HepG2 (cell line): ENCODE data around the gene FRAS1. TPM values are rescaled to one million over a fixed set of nuclear protein-coding genes. Genes with fewer than 3 reads are reported as not detected.

ENCODE experiments used
- ATAC-seq: fragments of 200-7000 bp; cut with Tn5 transposase; 3 replicates; pipeline ENCODE4 v1.9.1; 2020; ENCODE audit warnings: mild to moderate bottlenecking, moderate library complexity
- BruUV-seq: library from RNA; stranded (reverse); fragments of 400-500 nt; replicated peaks from 2 replicates; lab custom pipeline; 2021; lab: Mats Ljungman, UMichigan
- CTCF ChIA-PET: fragments of 300-600 bp; formaldehyde crosslinking; extraction: SDS; loops from one replicate; lab custom pipeline; 2021; ENCODE audit warnings: low total read pairs, inconsistent platforms, low intra/inter-chr PET ratio; lab: Yijun Ruan, JAX
- POLR2A ChIA-PET: fragments of 350-600 bp; sonication (Branson Sonifier 250); formaldehyde crosslinking; loops from one replicate; lab custom pipeline; 2020; ENCODE audit warnings: antibody characterized with exemption, inconsistent platforms; lab: Yijun Ruan, JAX
- DNase-seq: peaks from one replicate; pipeline ENCODE4 v3.0.0-alpha.2; 2015; ENCODE audit warnings: low spot score
- FAIRE-seq: peaks from 3 replicates; lab custom pipeline; 2011; peaks lifted over from hg19 to GRCh38; lab: Jason Lieb, UNC
- H2AFZ ChIP-seq: one replicate; pipeline ENCODE4 v1.6.1; 2011; ENCODE audit warnings: low read length, inconsistent platforms
- H3K27ac ChIP-seq: fragments of 300-600 bp; 3 replicates; pipeline ENCODE4 v1.8.0; 2011; ENCODE audit warnings: mixed run types, mild to moderate bottlenecking, mixed read lengths, low read length, inconsistent platforms; ENCODE audit not compliant: insufficient read depth; ENCODE audit errors: extremely low read length
- H3K27me3 ChIP-seq, 2 experiments: fragments of 200-600 bp in 1 of 2; 2 replicates in 1 of 2; 3 replicates in 1 of 2; pipeline versions ENCODE4 v1.6.0 to v1.8.0; 2011; ENCODE audit warnings: low read length in 2 of 2, mild to moderate bottlenecking in 2 of 2, moderate library complexity in 2 of 2, inconsistent platforms in 1 of 2; ENCODE audit not compliant: insufficient read depth in 2 of 2, control insufficient read depth in 1 of 2
- H3K36me3 ChIP-seq, 2 experiments: fragments of 200-600 bp in 1 of 2; replicated peaks in 1 of 2; 2 replicates in 1 of 2; 3 replicates in 1 of 2; pipeline versions ENCODE4 v1.5.1 to v1.8.0; 2011; ENCODE audit warnings: low read length in 2 of 2, inconsistent platforms in 1 of 2; ENCODE audit not compliant: insufficient read depth in 2 of 2, control insufficient read depth in 1 of 2
- H3K4me1 ChIP-seq: 2 replicates; pipeline ENCODE4 v1.5.1; 2012; ENCODE audit warnings: low read length, inconsistent platforms; ENCODE audit not compliant: insufficient read depth
- H3K4me2 ChIP-seq: 2 replicates; pipeline ENCODE4 v1.6.0; 2011; ENCODE audit warnings: low read depth, low read length, inconsistent platforms
- H3K4me3 ChIP-seq, 3 experiments: fragments of 200-600 bp in 1 of 3; sonication (generic), shearing (Covaris generic) in 1 of 3; replicated peaks in 1 of 3; 2 replicates each; pipeline ENCODE4 v1.5.1; 2011 to 2016; ENCODE audit warnings: low read length in 3 of 3, inconsistent platforms in 2 of 3, low read depth in 2 of 3, mild to moderate bottlenecking in 2 of 3, control low read depth in 1 of 3, mixed read lengths in 1 of 3; ENCODE audit not compliant: insufficient read depth in 1 of 3
- H3K79me2 ChIP-seq: one replicate; pipeline ENCODE4 v1.6.1; 2011; ENCODE audit warnings: low read length, inconsistent platforms; ENCODE audit not compliant: insufficient read depth
- H3K9ac ChIP-seq: 2 replicates; pipeline ENCODE4 v1.6.0; 2011; ENCODE audit warnings: mild to moderate bottlenecking, low read depth, low read length, inconsistent platforms; ENCODE audit not compliant: insufficient read depth
- H3K9me3 ChIP-seq: 2 replicates; pipeline ENCODE4 v1.5.1; 2012; ENCODE audit warnings: mild to moderate bottlenecking, low read length
- H4K20me1 ChIP-seq: 2 replicates; pipeline ENCODE4 v1.6.0; 2011; ENCODE audit warnings: inconsistent platforms, mild to moderate bottlenecking, low read length, moderate library complexity; ENCODE audit not compliant: insufficient read depth
- ADNP ChIP-seq: sonication (generic); formaldehyde crosslinking; IDR thresholded peaks from 2 replicates; pipeline ENCODE4 v1.4.0; 2020; ENCODE audit warnings: missing genetic modification reagents
- CHD4 ChIP-seq: fragments of 200-600 bp; sonication (generic); IDR thresholded peaks from 2 replicates; pipeline ENCODE4 v1.7.0; 2017; ENCODE audit warnings: mild to moderate bottlenecking, low read length, borderline replicate concordance
- FOSL1 ChIP-seq: sonication (generic); formaldehyde crosslinking; IDR thresholded peaks from 2 replicates; pipeline ENCODE4 v1.9.0; 2021; ENCODE audit warnings: missing genetic modification reagents, borderline replicate concordance
- FOSL2 ChIP-seq: sonication (generic); formaldehyde crosslinking; IDR thresholded peaks from 2 replicates; pipeline ENCODE4 v1.4.0; 2020; ENCODE audit warnings: missing genetic modification reagents
- KDM1A ChIP-seq: IDR thresholded peaks from 2 replicates; pipeline ENCODE4 v1.6.1; 2016; ENCODE audit warnings: missing compliant biosample characterization
- PCBP1 ChIP-seq: fragments of 200-400 bp; formaldehyde crosslinking; IDR thresholded peaks from 2 replicates; pipeline ENCODE4 v1.6.1; 2017; ENCODE audit warnings: mild to moderate bottlenecking, low read depth, low read length, borderline replicate concordance
- RCOR2 ChIP-seq: IDR thresholded peaks from 2 replicates; pipeline ENCODE4 v1.6.1; 2016; ENCODE audit warnings: missing biosample characterization, missing genetic modification reagents
- SP5 ChIP-seq: IDR thresholded peaks from 2 replicates; pipeline ENCODE4 v1.6.1; 2016; ENCODE audit warnings: low read depth, borderline replicate concordance
- THYN1 ChIP-seq: sonication (generic); formaldehyde crosslinking; IDR thresholded peaks from 2 replicates; pipeline ENCODE4 v1.8.1; 2023; ENCODE audit warnings: low read depth, mild to moderate bottlenecking, moderate library complexity, missing genetic modification reagents, borderline replicate concordance
- U2AF1 ChIP-seq: fragments of 200-400 bp; formaldehyde crosslinking; optimal IDR thresholded peaks from 2 replicates; pipeline ENCODE3; 2017; ENCODE audit warnings: mild to moderate bottlenecking, low read depth, low read length
- ZBTB7B ChIP-seq: sonication (generic); formaldehyde crosslinking; IDR thresholded peaks from 2 replicates; pipeline ENCODE4 v1.4.0; 2020; ENCODE audit warnings: missing genetic modification reagents
- ZMYM3 ChIP-seq: sonication (generic); formaldehyde crosslinking; IDR thresholded peaks from 2 replicates; pipeline ENCODE4 v1.5.1; 2020; ENCODE audit warnings: mild to moderate bottlenecking, missing genetic modification reagents
- ZNF451 ChIP-seq: sonication (generic); formaldehyde crosslinking; IDR thresholded peaks from 2 replicates; pipeline ENCODE4 v1.5.0; 2020; ENCODE audit warnings: mild to moderate bottlenecking, missing genetic modification reagents
- ZNF629 ChIP-seq: sonication (generic); formaldehyde crosslinking; conservative IDR thresholded peaks from 2 replicates; pipeline ENCODE4 v1.5.0; 2020; ENCODE audit warnings: missing genetic modification reagents
- WGBS: methylation state at CpG from one replicate; pipeline ENCODE4 v1.1.6; 2017; ENCODE audit warnings: low lambda C conversion rate; 5-methylcytosine and 5-hydroxymethylcytosine counted together
- in situ Hi-C: cut with HindIII; loops from 2 replicates; pipeline ENCODE4 v1.10.0; 2017; ENCODE audit warnings: low pct_unique_long_range_greater_than_20kb; ENCODE audit not compliant: extremely low pct_ligation_motif_present
- intact Hi-C: fragments of 100-400 bp; cut with micrococcal nuclease; formaldehyde crosslinking; loops from one replicate; pipeline ENCODE4 v1.10.0; 2022; ENCODE audit not compliant: unreplicated experiment
- polyA plus RNA-seq, 8 experiments: library from polyadenylated mRNA; depleted of rRNA in 3 of 8; stranded (reverse) in 7 of 8; unstranded in 1 of 8; fragments of >200 nt; fragmentation: Illumina TruSeq in 4 of 8; extraction: Trizol in 4 of 8; gene quantifications; 2 replicates each; pipeline versions ENCODE4 v1.2.1 to v1.2.3, GENCODE V29; 2011 to 2016; ENCODE audit warnings: low read depth in 4 of 8, missing spikeins in 1 of 8, mixed read lengths in 1 of 8; ENCODE audit not compliant: insufficient read depth in 1 of 8
- total RNA-seq, 5 experiments: library from RNA; depleted of rRNA; stranded (reverse); fragments of >200 nt; fragmentation: Illumina TruSeq; extraction: Trizol; gene quantifications; 2 replicates each; pipeline ENCODE4 v1.2.3, GENCODE V29; 2016; ENCODE audit warnings: low read depth in 1 of 5
- TF ChIP-seq, protein P1 (sequence below): sonication (generic); formaldehyde crosslinking; IDR thresholded peaks from 2 replicates; pipeline ENCODE4 v1.5.1; 2020; ENCODE audit warnings: missing genetic modification reagents, mild to moderate bottlenecking, borderline replicate concordance
- TF ChIP-seq, protein P2 (sequence below): sonication (generic); formaldehyde crosslinking; IDR thresholded peaks from 2 replicates; pipeline ENCODE4 v1.4.0; 2020; ENCODE audit warnings: missing genetic modification reagents

FRAS1 gene
- total and polyA plus RNA-seq, 2 of the 13 experiments (the other 11 are each of a cell fraction or from before 2014, with no cell fraction given) = 22.5 to 31.6 TPM

- in situ Hi-C loops (no loop called here), intact Hi-C loops (loop anchor here (2.0 to 5.0 kb wide), 3 partner anchors 17 to 110 kb away; partner anchors contain the start of gene FRAS1)
- H3K4me1 ChIP-seq = peaks cover 66% of the 10 kb centered on the region
- no peak overlapping the region for H2AFZ ChIP-seq
- H3K27ac ChIP-seq = peak overlapping the region; percentile 29
- H4K20me1 ChIP-seq = no peaks in the 10 kb centered on the region; the same call in 1 of the 2 replicates
- 0 out of 5 replicates have a peak, but pooled peaks cover 0 to 7% of the 10 kb centered on the region in 2 experiments for H3K36me3 ChIP-seq
- no TSS peak for BruUV-seq
- H3K4me2 ChIP-seq = no peak overlapping the region
- WGBS = 21% methylated on average over 1 of the region's 1 CpG
- no peak for ATAC-seq
- TF ChIP-seq ZNF629 (CRISPR knock-in tag) (peak; percentile 96), ZMYM3 (CRISPR knock-in tag) (peak; percentile 39; the same call in 1 of the 2 replicates), RCOR2 (CRISPR knock-in tag) (0 out of 2 replicates have a peak, but pooled peaks have one; percentile 66), FOSL2 (peak; percentile 73), ADNP (CRISPR knock-in tag) (0 out of 2 replicates have a peak, but pooled peaks have one; percentile 39), KDM1A (CRISPR knock-in tag) (peak; percentile 73; the same call in 1 of the 2 replicates), FOSL1 (CRISPR knock-in tag) (peak; percentile 70; the same call in 1 of the 2 replicates), ZNF451 (no peak), ZBTB7B (CRISPR knock-in tag) (no peak), THYN1 (no peak), CHD4 (peak; percentile 84; the same call in 1 of the 2 replicates), PCBP1 (no peak), SP5 (CRISPR knock-in tag) (no peak), U2AF1 (no peak)
- TF ChIP-seq, protein P1, sequence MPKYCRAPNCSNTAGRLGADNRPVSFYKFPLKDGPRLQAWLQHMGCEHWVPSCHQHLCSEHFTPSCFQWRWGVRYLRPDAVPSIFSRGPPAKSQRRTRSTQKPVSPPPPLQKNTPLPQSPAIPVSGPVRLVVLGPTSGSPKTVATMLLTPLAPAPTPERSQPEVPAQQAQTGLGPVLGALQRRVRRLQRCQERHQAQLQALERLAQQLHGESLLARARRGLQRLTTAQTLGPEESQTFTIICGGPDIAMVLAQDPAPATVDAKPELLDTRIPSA (CRISPR knock-in tag) = no peak
- TF ChIP-seq, protein P2, sequence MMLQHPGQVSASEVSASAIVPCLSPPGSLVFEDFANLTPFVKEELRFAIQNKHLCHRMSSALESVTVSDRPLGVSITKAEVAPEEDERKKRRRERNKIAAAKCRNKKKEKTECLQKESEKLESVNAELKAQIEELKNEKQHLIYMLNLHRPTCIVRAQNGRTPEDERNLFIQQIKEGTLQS = peak; percentile 30; the same call in 1 of the 2 replicates
- ChIA-PET POLR2A (interaction anchor here (0.6 to 1.0 kb wide), 2 partner anchors 108 to 1329 kb away, joined by 3 read pairs; no protein-coding TSS in a partner anchor), CTCF (no interaction called here)
- no peak for FAIRE-seq
- peaks cover 63% of the 10 kb centered on the region for H3K79me2 ChIP-seq
- peak; percentile 54 for DNase-seq
- no peak overlapping the region for H3K4me3 ChIP-seq
- no peaks in the 10 kb centered on the region for H3K9me3 ChIP-seq
- no peaks in the 10 kb centered on the region for H3K27me3 ChIP-seq
- H3K9ac ChIP-seq = no peak overlapping the region
Observed at GRCh38 chr4:78167510-78167909, 110.4 kb downstream of the FRAS1 start.
